Measurements from ENCODE around the gene ZNF514.

- TF ChIP-seq TAF1 (IDR thresholded peaks at IDR 0.05; ENCODE audit: borderline replicate concordance, low read depth, low read length) (no peak), POLR2A (IDR thresholded peaks at IDR 0.05; ENCODE audit: low read depth, low read length) (no peak), POLR2AphosphoS5 (IDR thresholded peaks at IDR 0.05; ENCODE audit: low read depth, low read length) (no peak)
These were observed 20.9 kb downstream of the ZNF514 start for GRCh38 chr2:95138702-95139101.

All from GM12892 (cell line).